Testis (tissue), 2 donors: ENCODE data around the gene AP1M1.

Source experiments
- CTCF ChIP-seq, 3 experiments: fragments of 450-650 bp in 2 of 3; fragments of 200-600 bp in 1 of 3; sonication (generic) in 1 of 3; IDR thresholded peaks; one replicate each; pipeline ENCODE4 v1.5.1; 2016 to 2019; ENCODE audit warnings: antibody characterized with exemption in 3 of 3, mild to moderate bottlenecking in 2 of 3, moderate library complexity in 1 of 3
- POLR2A ChIP-seq: fragments of 450-650 bp; IDR thresholded peaks from one replicate; pipeline ENCODE4 v1.6.1; 2017; ENCODE audit warnings: antibody characterized with exemption, mild to moderate bottlenecking, moderate library complexity

- TF ChIP-seq CTCF (IDR thresholded peaks at IDR 0.05) (no peak), POLR2A (no peak)
Observed at GRCh38 chr19:16244091-16244490, 46.4 kb downstream of the AP1M1 start.
